ENCODE measurements around the gene ADAMTS15.

Gene ADAMTS15

GRCh38 chr11:130516554-130517505, 68.4 kb downstream of the ADAMTS15 start:
- Histone ChIP-seq H3K4me3 (ENCODE audit: extremely low read depth, insufficient read depth, low read length, poor library complexity, severe bottlenecking) (no peak overlapping the region), H3K9me3 (ENCODE audit: control insufficient read depth, low read length) (no peaks in the 10 kb centered on the region), H3K36me3 (ENCODE audit: control insufficient read depth, insufficient read depth, low read length) (no peaks in the 10 kb centered on the region), H3K4me1 (ENCODE audit: control insufficient read depth, insufficient read depth, low read length, poor library complexity, severe bottlenecking) (peaks cover 8% of the 10 kb centered on the region), H3K27ac (ENCODE audit: low read depth, low read length, severe bottlenecking) (no peak overlapping the region)
- 89 to 94% methylated on average over 8 of the region's 10 CpGs for WGBS, 2 experiments (ENCODE audit: insufficient coverage in 2 of 2)

- Histone ChIP-seq H3K27ac (ENCODE audit: low read depth, low read length, severe bottlenecking) (no peak overlapping the region), H3K36me3 (ENCODE audit: control insufficient read depth, insufficient read depth, low read length) (no peaks in the 10 kb centered on the region), H3K4me3 (ENCODE audit: extremely low read depth, insufficient read depth, low read length, poor library complexity, severe bottlenecking) (no peak overlapping the region), H3K9me3 (ENCODE audit: control insufficient read depth, low read length) (no peaks in the 10 kb centered on the region), H3K4me1 (ENCODE audit: control insufficient read depth, insufficient read depth, low read length, poor library complexity, severe bottlenecking) (peaks cover 21% of the 10 kb centered on the region)
- 64% methylated on average over 1 of the region's 4 CpGs for WGBS, 2 experiments (ENCODE audit: insufficient coverage in 2 of 2)
Observed at GRCh38 chr11:130518164-130518680, 69.8 kb downstream of the ADAMTS15 start.

- Histone ChIP-seq H3K9me3 (ENCODE audit: control insufficient read depth, low read length) (no peaks in the 10 kb centered on the region), H3K4me3 (ENCODE audit: extremely low read depth, insufficient read depth, low read length, poor library complexity, severe bottlenecking) (no peak overlapping the region), H3K27ac (ENCODE audit: low read depth, low read length, severe bottlenecking) (no peak overlapping the region), H3K36me3 (ENCODE audit: control insufficient read depth, insufficient read depth, low read length) (no peaks in the 10 kb centered on the region), H3K4me1 (ENCODE audit: control insufficient read depth, insufficient read depth, low read length, poor library complexity, severe bottlenecking) (peaks cover 32% of the 10 kb centered on the region)
- 91 to 100% methylated on average over 4 to 8 of the region's 11 CpGs for WGBS, 2 experiments (ENCODE audit: insufficient coverage in 2 of 2)
Observed at GRCh38 chr11:130519128-130519932, 70.9 kb downstream of the ADAMTS15 start.

- Histone ChIP-seq H3K36me3 (ENCODE audit: control insufficient read depth, insufficient read depth, low read length) (no peaks in the 10 kb centered on the region), H3K9me3 (ENCODE audit: control insufficient read depth, low read length) (no peaks in the 10 kb centered on the region), H3K4me3 (ENCODE audit: extremely low read depth, insufficient read depth, low read length, poor library complexity, severe bottlenecking) (no peak overlapping the region), H3K27ac (ENCODE audit: low read depth, low read length, severe bottlenecking) (peak overlapping the region; percentile 29), H3K4me1 (ENCODE audit: control insufficient read depth, insufficient read depth, low read length, poor library complexity, severe bottlenecking) (peaks cover 32% of the 10 kb centered on the region)
- 85 to 93% methylated on average over 3 to 7 of the region's 7 CpGs for WGBS, 2 experiments (ENCODE audit: insufficient coverage in 2 of 2)
Observed at GRCh38 chr11:130520271-130520671, 71.8 kb downstream of the ADAMTS15 start.

GRCh38 chr11:130522284-130522961, 74.0 kb downstream of the ADAMTS15 start:
- no peak overlapping the region for H3K4me3 ChIP-seq (ENCODE audit: extremely low read depth, insufficient read depth, low read length, poor library complexity, severe bottlenecking)
- H3K9me3 ChIP-seq (ENCODE audit: control insufficient read depth, low read length) = no peaks in the 10 kb centered on the region
- WGBS, 2 experiments (ENCODE audit: insufficient coverage in 2 of 2) = 6 to 18% methylated on average over 8 of the region's 9 CpGs
- H3K4me1 ChIP-seq (ENCODE audit: control insufficient read depth, insufficient read depth, low read length, poor library complexity, severe bottlenecking) = peaks cover 38% of the 10 kb centered on the region
- H3K36me3 ChIP-seq (ENCODE audit: control insufficient read depth, insufficient read depth, low read length) = no peaks in the 10 kb centered on the region
- peak overlapping the region; percentile 80 for H3K27ac ChIP-seq (ENCODE audit: low read depth, low read length, severe bottlenecking)

- Histone ChIP-seq H3K27ac (ENCODE audit: low read depth, low read length, severe bottlenecking) (peak overlapping the region; percentile 80), H3K4me3 (ENCODE audit: extremely low read depth, insufficient read depth, low read length, poor library complexity, severe bottlenecking) (no peak overlapping the region), H3K4me1 (ENCODE audit: control insufficient read depth, insufficient read depth, low read length, poor library complexity, severe bottlenecking) (peaks cover 44% of the 10 kb centered on the region), H3K36me3 (ENCODE audit: control insufficient read depth, insufficient read depth, low read length) (no peaks in the 10 kb centered on the region), H3K9me3 (ENCODE audit: control insufficient read depth, low read length) (no peaks in the 10 kb centered on the region)
- 100% methylated on average over 1 to 2 of the region's 2 CpGs for WGBS, 2 experiments (ENCODE audit: insufficient coverage in 2 of 2)
Observed at GRCh38 chr11:130523166-130523565, 74.7 kb downstream of the ADAMTS15 start.

GRCh38 chr11:130523609-130524008, 75.2 kb downstream of the ADAMTS15 start:
- WGBS, 2 experiments (ENCODE audit: insufficient coverage in 2 of 2) = 68 to 69% methylated on average over 4 to 10 of the region's 10 CpGs
- no peaks in the 10 kb centered on the region for H3K9me3 ChIP-seq (ENCODE audit: control insufficient read depth, low read length)
- no peak overlapping the region for H3K4me3 ChIP-seq (ENCODE audit: extremely low read depth, insufficient read depth, low read length, poor library complexity, severe bottlenecking)
- H3K36me3 ChIP-seq (ENCODE audit: control insufficient read depth, insufficient read depth, low read length) = no peaks in the 10 kb centered on the region
- H3K4me1 ChIP-seq (ENCODE audit: control insufficient read depth, insufficient read depth, low read length, poor library complexity, severe bottlenecking) = peaks cover 48% of the 10 kb centered on the region
- H3K27ac ChIP-seq (ENCODE audit: low read depth, low read length, severe bottlenecking) = no peak overlapping the region

GRCh38 chr11:130524132-130524790, 75.8 kb downstream of the ADAMTS15 start:
- WGBS, 2 experiments (ENCODE audit: insufficient coverage in 2 of 2) = 95 to 99% methylated on average over 5 to 7 of the region's 8 CpGs
- Histone ChIP-seq H3K9me3 (ENCODE audit: control insufficient read depth, low read length) (no peaks in the 10 kb centered on the region), H3K27ac (ENCODE audit: low read depth, low read length, severe bottlenecking) (no peak overlapping the region), H3K4me3 (ENCODE audit: extremely low read depth, insufficient read depth, low read length, poor library complexity, severe bottlenecking) (no peak overlapping the region), H3K36me3 (ENCODE audit: control insufficient read depth, insufficient read depth, low read length) (no peaks in the 10 kb centered on the region), H3K4me1 (ENCODE audit: control insufficient read depth, insufficient read depth, low read length, poor library complexity, severe bottlenecking) (peaks cover 55% of the 10 kb centered on the region)

GRCh38 chr11:130525307-130525706, 76.9 kb downstream of the ADAMTS15 start:
- H3K4me3 ChIP-seq (ENCODE audit: extremely low read depth, insufficient read depth, low read length, poor library complexity, severe bottlenecking) = no peak overlapping the region
- H3K4me1 ChIP-seq (ENCODE audit: control insufficient read depth, insufficient read depth, low read length, poor library complexity, severe bottlenecking) = peaks cover 57% of the 10 kb centered on the region
- WGBS, 2 experiments (ENCODE audit: insufficient coverage in 2 of 2) = 81 to 88% methylated on average over 5 to 6 of the region's 6 CpGs
- H3K9me3 ChIP-seq (ENCODE audit: control insufficient read depth, low read length) = no peaks in the 10 kb centered on the region
- no peak overlapping the region for H3K27ac ChIP-seq (ENCODE audit: low read depth, low read length, severe bottlenecking)
- no peaks in the 10 kb centered on the region for H3K36me3 ChIP-seq (ENCODE audit: control insufficient read depth, insufficient read depth, low read length)

All from mesodermal cell (in vitro differentiated cells).